Measurements from ENCODE around the gene TNIP2.

The TNIP2 gene, protein sequence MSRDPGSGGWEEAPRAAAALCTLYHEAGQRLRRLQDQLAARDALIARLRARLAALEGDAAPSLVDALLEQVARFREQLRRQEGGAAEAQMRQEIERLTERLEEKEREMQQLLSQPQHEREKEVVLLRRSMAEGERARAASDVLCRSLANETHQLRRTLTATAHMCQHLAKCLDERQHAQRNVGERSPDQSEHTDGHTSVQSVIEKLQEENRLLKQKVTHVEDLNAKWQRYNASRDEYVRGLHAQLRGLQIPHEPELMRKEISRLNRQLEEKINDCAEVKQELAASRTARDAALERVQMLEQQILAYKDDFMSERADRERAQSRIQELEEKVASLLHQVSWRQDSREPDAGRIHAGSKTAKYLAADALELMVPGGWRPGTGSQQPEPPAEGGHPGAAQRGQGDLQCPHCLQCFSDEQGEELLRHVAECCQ

DNA sequence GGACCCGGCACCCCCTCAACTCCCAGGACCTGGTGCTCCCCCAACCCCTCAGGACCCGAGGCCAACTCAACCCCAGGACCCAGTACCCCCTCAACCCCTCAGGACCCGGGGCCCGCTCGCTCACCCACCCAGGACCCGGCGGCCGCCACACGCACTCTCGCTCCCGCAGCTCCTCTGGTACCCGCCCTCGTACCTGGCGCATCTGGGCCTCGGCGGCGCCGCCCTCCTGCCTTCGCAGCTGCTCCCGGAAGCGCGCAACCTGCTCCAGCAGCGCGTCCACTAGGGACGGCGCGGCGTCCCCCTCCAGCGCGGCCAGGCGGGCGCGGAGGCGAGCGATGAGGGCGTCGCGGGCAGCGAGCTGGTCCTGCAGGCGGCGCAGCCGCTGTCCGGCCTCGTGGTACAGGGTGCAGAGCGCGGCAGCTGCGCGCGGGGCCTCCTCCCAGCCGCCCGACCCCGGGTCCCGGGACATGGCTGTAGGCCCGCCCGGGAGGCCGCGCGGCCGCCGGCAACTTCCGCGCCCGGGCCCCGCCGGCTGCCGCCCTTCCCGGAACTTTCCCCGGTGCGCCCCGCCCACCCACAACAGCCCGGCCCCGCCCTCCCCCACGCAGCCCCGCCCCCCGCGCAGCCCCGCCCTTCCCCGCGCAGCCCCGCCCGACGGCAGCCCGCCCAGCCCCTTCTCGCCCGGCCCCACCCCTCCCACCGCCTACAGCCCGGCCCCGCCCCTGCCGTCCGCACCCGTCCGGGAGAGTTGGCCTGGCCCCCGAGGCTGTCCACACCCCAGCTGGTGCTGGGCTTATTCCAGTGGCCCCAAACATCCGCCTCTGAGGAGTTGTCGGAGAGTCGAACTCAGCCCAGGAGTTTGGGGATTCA lies at the start of gene TNIP2:
TNIP2 (minus strand) TSS at position 516 of the 870 bp plus-strand sequence; CDS start at position 469, 47 bp downstream.
- peak; percentile 49 for DNase-seq

- no peak for DNase-seq
Observed at GRCh38 chr4:2804973-2805501, 48.9 kb upstream of the TNIP2 start.

GRCh38 chr4:2804449-2804972 lies 48.4 kb upstream of the TNIP2 start:
- no peak for DNase-seq

GRCh38 chr4:2803624-2804448 lies 47.7 kb upstream of the TNIP2 start:
- DNase-seq, result no peak

GRCh38 chr4:2802618-2803531 lies 46.7 kb upstream of the TNIP2 start:
- no peak for DNase-seq

DNA sequence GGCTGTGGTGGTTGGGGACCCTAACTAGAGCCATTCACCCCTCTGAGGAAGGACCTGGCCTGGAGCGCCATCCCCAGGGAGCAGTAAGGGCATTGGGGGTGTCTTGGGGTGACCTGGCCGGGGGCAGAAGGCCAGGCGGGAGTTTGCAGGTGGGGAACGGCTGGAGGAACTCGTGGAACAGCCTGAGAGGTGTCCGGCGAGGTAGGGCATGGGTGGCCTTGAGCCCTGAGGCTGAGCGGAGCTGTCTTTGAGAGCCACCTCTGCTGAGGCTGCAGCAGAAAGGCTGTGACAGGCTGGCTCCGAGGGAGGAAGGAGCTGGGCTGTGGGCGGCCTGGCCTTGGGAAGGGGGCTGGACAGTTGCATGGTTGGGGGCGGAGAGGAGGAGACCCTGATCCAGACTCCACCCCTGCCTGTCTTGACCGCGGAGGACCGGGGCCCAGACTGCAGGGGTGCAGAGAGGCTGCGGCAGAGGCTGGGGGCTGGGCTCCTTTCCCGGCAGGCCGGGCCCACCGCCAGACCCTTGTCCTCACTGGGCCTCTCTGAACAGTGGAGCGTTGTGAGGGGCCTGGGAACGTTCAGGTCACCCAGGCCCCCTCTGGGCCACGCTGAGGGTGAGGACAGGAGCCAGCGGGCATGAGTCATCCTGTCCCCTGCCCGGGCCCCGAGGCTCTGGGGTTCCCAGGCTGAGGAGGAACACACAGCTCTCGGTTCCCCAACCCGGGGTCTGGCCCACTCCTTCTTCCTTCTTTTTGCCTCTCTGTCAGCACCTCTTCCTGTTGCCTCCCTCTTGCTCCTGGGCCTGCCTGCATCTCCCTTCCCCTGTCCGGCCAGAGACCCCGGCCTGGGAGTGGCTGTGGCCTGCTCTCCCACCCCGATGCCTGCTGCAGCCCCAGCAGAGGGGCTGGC lies 44.8 kb upstream of the TNIP2 start:
- DNase-seq, result no peak

DNA sequence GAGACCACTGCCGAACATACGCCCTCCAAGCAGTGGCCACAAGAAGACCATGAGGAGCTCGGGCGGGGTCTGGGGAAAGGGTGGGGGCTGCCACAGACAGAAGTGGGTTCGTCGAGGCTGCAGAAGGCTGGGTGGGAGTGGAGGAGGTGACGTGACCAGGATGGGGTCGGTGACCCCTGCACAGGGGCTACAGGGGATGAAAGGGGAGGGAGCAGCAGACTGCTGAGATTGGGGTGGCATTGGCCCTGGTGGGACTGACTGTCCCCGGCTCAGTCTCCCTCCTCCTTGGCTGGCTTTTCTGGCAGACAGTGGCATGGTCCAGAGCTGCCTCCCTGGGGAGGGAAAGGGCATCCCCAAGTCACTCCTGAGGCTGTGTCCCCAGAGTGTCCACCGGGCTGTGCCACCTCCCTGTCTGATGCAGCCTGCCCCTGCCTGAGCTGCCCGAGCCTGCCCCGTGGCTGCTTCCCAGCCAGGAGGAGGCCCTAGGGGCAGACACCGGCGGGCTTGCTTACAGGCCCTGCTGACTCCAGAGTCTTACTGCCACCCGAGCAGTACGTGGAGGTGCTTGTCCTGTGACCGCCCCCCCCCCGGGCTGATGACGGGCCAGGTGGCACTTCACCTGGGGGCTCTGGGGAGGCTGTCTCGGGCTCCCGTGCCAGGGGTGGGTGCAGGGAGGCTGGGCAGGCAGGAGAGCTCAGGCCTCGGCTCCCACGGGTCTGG lies 44.0 kb upstream of the TNIP2 start:
- DNase-seq, result no peak

DNA sequence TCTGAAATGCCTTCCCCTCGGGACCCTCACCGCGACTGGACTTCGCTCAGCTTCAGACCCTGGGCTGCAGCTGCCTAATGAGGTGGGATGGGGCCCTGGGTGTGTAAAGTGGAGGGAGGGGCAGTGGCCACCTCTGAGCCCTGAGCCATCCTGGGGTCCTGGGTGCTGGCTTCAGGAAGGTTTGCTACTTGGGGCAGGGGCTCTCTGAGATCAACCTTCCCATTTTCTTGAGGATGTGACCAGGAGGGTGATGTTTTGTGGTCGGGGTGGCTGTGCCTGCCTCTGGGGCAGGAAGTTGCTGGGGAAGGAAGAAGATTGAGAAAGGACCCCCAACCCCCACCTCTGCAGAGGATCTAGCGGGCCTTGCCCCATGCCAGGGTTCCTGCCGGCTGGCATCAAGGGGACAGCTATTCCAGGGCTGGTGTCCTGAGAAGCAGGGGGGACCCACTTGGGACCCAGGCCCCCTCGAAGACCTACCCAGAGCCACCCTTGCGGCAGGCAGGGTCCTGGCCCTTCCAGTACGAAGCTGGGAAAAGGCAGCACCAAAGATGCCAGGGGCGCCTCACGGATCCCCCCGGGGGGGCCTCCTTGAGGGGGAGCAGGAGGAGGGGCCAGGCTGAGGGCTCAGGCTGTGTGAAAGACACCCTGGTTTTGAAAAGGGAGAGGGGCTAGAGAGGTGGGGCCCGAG lies 43.2 kb upstream of the TNIP2 start:
- no peak for DNase-seq

GRCh38 chr4:2798399-2799223 lies 42.5 kb upstream of the TNIP2 start:
- DNase-seq, result no peak

DNA sequence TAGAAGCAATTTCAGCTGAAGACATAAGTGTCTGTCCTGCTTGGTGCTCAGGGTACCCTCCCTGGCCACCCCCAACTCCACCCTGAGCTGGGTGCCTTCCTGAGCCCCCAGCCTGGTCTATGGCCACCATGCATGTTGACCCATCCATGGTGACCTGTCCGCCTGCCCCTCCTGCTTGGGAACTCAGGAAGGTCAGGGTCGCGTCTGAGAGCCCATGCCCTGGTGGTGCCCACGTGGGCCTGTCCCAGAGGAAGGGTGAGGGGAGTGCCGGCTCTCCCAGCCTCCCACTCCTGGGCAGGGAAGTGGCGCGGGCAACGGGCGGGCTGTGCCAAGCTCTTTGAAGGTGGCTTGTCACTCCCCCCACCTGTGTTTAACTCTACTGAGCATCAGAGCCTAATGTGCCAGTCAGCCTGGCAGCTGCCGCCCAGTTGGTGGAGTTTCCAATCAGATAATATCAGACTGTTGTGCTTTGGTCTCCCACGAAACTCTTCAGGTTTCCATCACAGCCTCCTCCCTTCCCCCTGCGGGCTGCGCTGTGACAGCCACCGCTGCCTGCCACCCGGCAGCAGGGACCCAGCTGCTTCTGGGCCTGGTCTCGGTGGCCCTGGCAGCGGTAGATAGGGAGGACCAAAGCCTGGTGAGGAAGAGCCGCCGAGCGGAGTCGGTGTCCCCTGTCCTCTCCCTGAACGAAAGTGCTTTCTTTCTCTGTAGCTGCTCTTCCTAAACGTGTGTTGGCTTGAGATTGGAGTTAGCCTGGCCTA lies 41.6 kb upstream of the TNIP2 start:
- no peak for DNase-seq

DNA sequence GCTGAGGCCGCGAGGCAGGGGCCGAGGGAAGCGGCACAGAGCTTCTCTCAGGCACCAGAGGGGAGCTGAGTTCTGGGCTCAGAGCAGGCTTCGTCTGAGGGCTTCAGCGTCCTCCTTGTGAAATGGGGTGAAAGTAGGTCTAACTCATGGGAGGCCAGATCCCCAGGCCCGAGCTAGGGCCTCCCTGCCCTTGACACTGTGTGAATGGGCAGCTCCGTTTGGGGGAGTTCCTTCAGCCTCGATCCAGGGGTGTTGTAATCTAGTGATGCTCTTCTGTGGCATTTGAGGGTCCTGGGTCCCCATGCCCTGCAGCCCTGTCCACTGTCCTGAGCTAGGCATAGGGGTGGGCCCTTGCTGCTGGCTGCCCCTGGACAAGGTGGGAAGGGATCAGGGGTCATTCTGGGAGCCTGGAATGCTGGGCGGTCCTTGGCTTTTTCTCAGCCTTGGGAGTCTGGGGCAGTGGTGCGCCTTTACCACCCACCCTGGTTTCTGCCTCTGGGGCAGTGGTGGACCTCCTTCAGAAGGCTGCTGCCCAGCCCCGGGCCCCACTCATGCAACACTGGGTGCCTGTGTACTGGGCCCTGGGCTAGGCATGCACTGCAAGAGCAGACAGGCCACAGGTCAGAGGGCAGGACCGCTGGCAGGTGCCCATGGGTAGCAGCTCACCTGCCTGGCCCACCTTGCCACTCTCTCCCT lies 40.9 kb upstream of the TNIP2 start:
- DNase-seq, result no peak

- DNase-seq, result no peak
Observed at GRCh38 chr4:2795893-2796848, 40.0 kb upstream of the TNIP2 start.

- no peak for DNase-seq
Observed at GRCh38 chr4:2795300-2795892, 39.3 kb upstream of the TNIP2 start.

- DNase-seq, result no peak
Observed at GRCh38 chr4:2794486-2795299, 38.6 kb upstream of the TNIP2 start.
